NCI-H2029 (cell line): Measurements from ENCODE around the gene ACOT4.
"Not testable (repeated sequence)": the region's sequence is repeated elsewhere in the genome, so short reads cannot be mapped to it uniquely, and the experiment has no call there.

Experiments used
- DNase-seq: peaks from one replicate; lab custom pipeline; 2025; lab: John Stamatoyannopoulos, UW

ACOT4 gene

GRCh38 chr14:73582102-73582979 is 9.3 kb upstream of the ACOT4 start:
- not testable (repeated sequence) for DNase-seq

DNA sequence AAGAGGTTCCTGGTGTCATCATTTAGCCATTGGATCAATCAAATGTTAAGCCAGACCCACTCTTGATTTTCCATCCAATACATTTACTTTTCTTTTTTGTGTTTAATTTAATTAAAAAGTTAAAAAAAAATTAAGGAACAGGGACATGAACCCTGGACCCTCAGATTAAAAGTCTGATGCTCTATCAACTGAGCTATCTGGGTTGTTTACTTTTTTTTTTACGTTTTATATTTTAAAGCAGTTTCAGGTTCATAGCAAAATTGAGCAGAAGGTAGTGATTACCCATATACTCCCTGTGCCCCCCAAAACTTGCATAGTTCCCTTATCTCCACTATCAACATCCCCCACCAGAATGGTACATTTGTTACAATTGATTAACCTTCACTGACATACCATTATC is 3.0 kb upstream of the ACOT4 start:
- no peak for DNase-seq

DNA sequence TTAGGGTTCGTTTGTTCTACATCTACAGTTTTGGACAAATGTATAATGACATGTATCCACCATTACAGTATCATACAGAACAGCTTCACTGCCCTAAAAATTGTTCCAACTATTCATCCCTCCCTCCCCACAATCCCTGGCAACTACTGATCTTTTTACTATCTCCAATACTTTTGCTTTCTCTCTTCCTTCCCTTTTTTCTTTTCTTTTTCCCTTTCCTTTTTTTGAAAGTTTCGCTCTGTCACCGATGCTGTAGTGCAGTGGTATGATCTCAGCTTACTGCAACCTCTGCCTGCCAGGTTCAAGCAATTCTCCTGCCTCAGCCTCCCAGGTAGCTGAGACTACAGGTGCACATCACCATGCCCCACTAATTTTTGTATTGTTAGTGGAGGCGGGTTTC is 2.6 kb upstream of the ACOT4 start:
- no peak for DNase-seq

GRCh38 chr14:73590673-73591004 is 1.0 kb upstream of the ACOT4 start:
- not testable (repeated sequence) for DNase-seq

GRCh38 chr14:73594491-73594890 is 2.8 kb downstream of the ACOT4 start:
- DNase-seq, result no peak

DNA sequence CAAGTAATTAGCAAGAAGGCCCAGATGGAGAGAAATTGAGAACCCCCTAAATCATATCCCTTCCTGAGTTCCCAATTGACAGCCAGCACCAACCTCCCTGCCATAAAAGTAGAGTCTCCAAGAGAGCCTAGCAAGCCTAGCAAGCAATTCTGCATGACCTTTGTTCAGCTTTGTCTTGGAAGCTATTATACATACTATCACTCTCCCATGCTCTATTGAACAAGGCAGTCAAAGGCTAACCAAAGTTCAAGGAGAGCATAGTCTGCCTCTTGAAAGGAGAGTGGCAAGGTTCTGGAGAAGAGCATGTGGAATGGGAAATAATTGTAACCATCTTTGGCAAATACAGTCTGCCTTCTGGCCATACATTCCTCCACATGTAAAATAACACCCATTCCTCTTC is 7.8 kb downstream of the ACOT4 start:
- no peak for DNase-seq

DNA sequence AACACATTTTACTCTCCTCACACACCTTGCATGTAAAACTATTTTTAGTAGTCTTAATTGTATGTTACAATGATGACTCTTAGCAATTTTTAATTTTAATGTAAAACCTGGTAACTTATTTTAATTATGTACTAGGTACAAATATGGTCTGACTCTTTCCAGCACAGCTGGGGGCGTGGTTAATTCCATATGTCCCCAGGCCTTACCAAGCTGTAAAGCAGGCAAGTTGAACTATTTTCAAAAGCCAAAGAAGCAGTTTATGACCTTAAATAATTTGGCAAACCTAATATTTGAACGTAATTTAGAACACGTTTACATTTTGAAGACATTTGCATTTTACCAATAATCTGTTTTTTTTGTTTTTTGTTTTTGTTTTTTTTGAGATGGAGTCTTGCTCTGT is 11.3 kb downstream of the ACOT4 start:
- DNase-seq, result no peak

DNA sequence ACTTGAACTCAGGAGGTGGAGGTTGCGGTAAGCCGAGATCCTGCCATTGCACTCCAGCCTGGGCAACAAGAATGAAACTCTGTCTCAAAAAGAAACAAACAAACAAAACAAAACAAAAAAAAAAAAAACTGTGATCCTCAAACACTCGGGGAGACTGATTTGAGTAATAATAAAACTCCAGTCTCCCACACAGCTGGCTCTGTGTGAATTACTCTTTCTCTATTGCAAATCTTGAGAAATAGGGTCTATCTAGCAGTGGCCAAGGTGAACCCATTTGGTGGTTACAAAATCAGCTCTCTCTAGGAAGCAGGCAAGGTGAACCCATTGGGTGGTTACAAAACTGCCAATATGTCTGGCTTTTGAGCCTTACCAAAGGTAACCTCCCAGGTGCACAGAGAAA is 14.6 kb downstream of the ACOT4 start:
- no peak for DNase-seq

DNA sequence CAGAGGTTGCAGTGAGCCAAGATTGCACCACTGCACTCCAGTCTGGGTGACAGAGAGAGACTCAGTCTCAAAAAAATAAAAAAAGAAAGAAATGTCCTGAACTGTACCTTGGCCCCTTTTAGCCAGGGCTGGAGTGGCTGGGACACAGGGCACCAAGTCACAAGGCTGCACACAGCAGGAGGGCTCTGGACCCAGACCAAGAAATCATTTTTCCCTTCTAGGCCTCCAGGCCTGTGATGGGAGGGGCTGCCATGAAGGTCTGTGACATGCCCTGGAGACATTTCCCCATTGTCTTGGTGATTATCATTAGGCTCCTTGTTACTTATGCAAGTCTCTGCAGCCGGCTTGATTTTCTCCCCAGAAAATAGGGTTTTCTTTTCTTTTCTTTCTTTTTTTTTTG is 15.6 kb downstream of the ACOT4 start:
- DNase-seq, result no peak

- DNase-seq, result no peak
These were observed 19.0 kb downstream of the ACOT4 start for GRCh38 chr14:73610687-73611086.

GRCh38 chr14:73612339-73613045 is 20.8 kb downstream of the ACOT4 start, which contains the start of gene ACOT6:
Gene ACOT6, plus strand, starts transcription at chr14:73612517. Its CDS starts 55 bp downstream, at chr14:73612572.
- DNase-seq, result no peak

- DNase-seq, result no peak
These were observed 21.3 kb downstream of the ACOT4 start for GRCh38 chr14:73613046-73613383.

- no peak for DNase-seq
These were observed 21.8 kb downstream of the ACOT4 start for GRCh38 chr14:73613419-73613963.

GRCh38 chr14:73616831-73617230 is 25.2 kb downstream of the ACOT4 start:
- DNase-seq, result no peak

- no peak for DNase-seq
These were observed 27.9 kb downstream of the ACOT4 start for GRCh38 chr14:73619524-73619923.

- DNase-seq, result no peak
These were observed 28.6 kb downstream of the ACOT4 start for GRCh38 chr14:73620268-73620667.

- DNase-seq, result no peak
These were observed 31.9 kb downstream of the ACOT4 start for GRCh38 chr14:73623504-73624054.

- no peak for DNase-seq
These were observed 34.0 kb downstream of the ACOT4 start for GRCh38 chr14:73625706-73626105.

GRCh38 chr14:73627151-73627558 is 35.5 kb downstream of the ACOT4 start:
- no peak for DNase-seq

DNA sequence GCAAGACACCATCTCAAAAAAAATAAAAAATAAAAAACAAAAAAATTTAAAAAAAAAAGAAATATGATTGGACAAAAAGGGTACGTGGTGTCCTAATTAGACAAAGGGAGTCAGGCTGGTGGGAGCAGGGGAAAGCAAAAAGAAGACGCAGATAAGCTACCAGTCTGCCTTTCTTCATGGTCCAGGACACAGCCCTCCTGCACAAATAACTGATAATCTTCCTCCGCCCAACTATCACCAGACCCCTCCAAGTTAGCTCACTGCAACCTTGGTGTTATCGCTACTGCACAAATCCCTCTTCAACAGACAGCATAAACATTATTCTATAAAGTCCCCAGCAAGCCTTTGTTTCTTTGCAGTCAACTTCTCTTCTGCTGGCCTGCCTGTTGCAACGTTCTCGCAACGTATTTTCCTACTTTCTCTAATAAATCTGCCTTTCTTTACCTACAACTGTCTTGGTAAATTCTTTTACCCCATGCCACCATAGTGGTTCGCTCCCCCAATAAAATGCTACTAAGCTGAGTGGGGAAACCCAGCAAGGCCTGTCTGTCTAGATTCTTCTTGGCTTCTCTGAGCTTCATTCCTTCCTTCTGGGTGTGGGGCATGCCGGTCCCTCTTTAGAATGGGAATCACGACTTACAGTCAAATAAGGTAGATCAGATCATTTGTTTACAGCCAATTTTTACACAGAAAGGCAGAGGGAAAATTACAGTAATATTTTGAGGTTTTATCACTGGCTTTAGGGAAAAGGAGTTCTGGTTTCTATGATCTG is 38.5 kb downstream of the ACOT4 start:
- DNase-seq, result no peak

DNA sequence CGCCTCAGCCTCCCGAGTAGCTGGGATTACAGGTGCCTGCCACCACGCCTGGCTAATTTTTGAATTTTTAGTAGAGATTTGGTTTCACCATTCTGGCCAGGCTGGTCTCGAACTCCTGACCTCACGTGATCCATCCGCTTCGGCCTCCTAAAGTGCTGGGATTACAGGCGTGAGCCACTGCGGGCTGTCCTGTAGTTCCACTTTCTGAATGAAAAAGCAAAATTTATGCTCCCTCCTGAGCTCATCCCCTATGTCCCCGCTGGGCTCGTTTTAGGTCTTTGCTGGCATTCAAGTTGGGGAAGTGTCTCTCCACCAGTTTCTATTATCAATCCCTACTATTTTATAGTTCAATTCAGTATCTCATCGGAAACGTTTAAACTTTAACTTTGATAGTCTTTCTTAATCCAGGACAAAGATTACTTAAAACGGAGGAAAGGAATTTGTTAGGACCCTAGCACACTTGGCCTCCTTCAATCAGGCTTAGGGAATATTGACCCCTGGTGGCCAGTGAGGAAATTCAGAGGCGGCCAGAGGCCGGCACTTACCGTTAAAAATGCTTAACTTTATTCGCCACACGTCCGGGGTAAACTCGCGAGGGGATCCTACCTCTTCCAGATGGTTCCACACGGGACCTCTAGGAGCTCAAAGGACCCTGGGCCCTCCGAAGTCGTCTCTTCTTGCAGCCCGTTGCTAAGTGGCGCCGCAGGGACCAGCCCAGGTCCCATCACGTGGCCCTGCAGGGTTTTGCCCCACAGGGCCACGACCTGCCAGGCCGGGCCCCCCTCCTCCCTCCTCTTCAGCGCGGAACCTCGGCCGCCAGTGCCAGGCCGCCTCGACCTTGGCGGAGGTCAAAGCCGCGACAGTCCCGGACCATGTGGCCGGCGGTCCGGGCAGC is 41.7 kb downstream of the ACOT4 start:
- no peak for DNase-seq
